RWPE1 (cell line): ENCODE data around the gene PSME2.

Experiments
- CTCF ChIA-PET: fragments of 350-600 bp; sonication (Branson Sonifier 250); formaldehyde crosslinking; extraction: SDS; loops from one replicate; lab custom pipeline; 2021; lab: Yijun Ruan, JAX
- POLR2A ChIA-PET: fragments of 400-600 bp; formaldehyde crosslinking; extraction: SDS; loops from one replicate; lab custom pipeline; 2020; ENCODE audit warnings: antibody characterized with exemption; ENCODE audit not compliant: low non-redundant PET; lab: Yijun Ruan, JAX
- DNase-seq: peaks from one replicate; pipeline ENCODE4 v3.0.0; 2012; ENCODE audit warnings: low spot score
- H3K27ac ChIP-seq: fragments of 450-650 bp; 2 replicates; pipeline ENCODE4 v1.5.1; 2017
- TF ChIP-seq, protein P1 (sequence below): fragments of 450-650 bp; conservative IDR thresholded peaks from 2 replicates; pipeline ENCODE4 v1.5.1; 2017; ENCODE audit warnings: low read depth, mild to moderate bottlenecking

The PSME2 gene

GRCh38 chr14:24167469-24168114 is 21.2 kb upstream of the PSME2 start:
- H3K27ac ChIP-seq, result peak overlapping the region; percentile 46
- no peak for DNase-seq
- ChIA-PET CTCF (interaction anchor here (0.6 kb wide), 2 partner anchors 11 to 1087 kb away, joined by 3 to 5 read pairs; no protein-coding TSS in a partner anchor), POLR2A (no interaction called here)
- TF ChIP-seq, protein P1, sequence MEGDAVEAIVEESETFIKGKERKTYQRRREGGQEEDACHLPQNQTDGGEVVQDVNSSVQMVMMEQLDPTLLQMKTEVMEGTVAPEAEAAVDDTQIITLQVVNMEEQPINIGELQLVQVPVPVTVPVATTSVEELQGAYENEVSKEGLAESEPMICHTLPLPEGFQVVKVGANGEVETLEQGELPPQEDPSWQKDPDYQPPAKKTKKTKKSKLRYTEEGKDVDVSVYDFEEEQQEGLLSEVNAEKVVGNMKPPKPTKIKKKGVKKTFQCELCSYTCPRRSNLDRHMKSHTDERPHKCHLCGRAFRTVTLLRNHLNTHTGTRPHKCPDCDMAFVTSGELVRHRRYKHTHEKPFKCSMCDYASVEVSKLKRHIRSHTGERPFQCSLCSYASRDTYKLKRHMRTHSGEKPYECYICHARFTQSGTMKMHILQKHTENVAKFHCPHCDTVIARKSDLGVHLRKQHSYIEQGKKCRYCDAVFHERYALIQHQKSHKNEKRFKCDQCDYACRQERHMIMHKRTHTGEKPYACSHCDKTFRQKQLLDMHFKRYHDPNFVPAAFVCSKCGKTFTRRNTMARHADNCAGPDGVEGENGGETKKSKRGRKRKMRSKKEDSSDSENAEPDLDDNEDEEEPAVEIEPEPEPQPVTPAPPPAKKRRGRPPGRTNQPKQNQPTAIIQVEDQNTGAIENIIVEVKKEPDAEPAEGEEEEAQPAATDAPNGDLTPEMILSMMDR, result no peak

DNA sequence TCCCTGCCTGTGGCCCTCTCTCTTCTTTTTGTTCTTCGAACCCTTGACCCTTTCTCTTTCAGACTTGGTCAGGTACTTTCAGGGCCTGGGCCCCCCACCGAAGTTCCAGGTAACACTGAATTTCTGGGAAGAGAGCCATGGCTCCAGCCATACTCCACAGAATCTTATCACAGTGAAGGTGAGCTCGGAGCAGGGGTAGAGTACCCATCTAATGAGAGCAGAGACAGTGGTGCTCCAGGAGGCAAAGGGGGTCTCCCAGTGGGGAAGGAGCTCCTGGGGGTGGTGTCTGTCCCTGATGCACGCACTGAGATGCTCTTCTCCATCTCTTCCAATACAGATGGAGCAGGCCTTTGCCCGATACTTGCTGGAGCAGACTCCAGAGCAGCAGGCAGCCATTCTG is 19.4 kb upstream of the PSME2 start:
- H3K27ac ChIP-seq, result peak overlapping the region; percentile 22
- ChIA-PET CTCF (interaction anchor here (0.5 kb wide), 1 partner anchor 22 kb away, joined by 3 read pairs; no protein-coding TSS in a partner anchor), POLR2A (no interaction called here)
- no peak for DNase-seq
- TF ChIP-seq, protein P1, result no peak

GRCh38 chr14:24164518-24164991 is 18.1 kb upstream of the PSME2 start:
- ChIA-PET CTCF (no interaction called here), POLR2A (no interaction called here)
- DNase-seq, result no peak
- H3K27ac ChIP-seq, result peak overlapping the region; percentile 22
- TF ChIP-seq, protein P1, result no peak

DNA sequence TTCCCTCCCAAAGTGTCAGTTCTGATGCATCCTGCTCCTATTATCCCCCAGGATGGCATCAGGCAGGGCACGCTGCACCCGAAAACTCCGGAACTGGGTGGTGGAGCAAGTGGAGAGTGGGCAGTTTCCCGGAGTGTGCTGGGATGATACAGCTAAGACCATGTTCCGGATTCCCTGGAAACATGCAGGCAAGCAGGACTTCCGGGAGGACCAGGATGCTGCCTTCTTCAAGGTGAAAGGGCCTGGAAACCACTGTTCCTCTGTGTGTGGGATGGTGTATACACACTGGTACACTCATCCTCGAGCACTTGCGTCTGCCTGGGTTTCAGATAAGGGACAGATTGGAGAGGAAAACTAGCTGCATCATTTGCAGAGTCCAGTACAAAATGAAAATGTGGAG is 15.7 kb upstream of the PSME2 start:
- peak overlapping the region; percentile 90 for H3K27ac ChIP-seq
- no peak for DNase-seq
- POLR2A ChIA-PET, result interaction anchor here (0.6 to 1.3 kb wide), 2 partner anchors 22 to 48 kb away, joined by 4 read pairs; partner anchors contain the start of gene DCAF11
- TF ChIP-seq, protein P1, result no peak
- CTCF ChIA-PET, result interaction anchor here (1.3 to 1.9 kb wide), 3 partner anchors 12 to 104 kb away, joined by 4 to 8 read pairs (median 7); partner anchors contain the start of gene PSME1

- POLR2A ChIA-PET, result interaction anchor here (0.5 to 1.3 kb wide), 5 partner anchors 11 to 917 kb away, joined by 3 to 4 read pairs (median 4); partner anchors contain the start of genes DCAF11 and PSME2
- H3K27ac ChIP-seq, result peak within 1 kb of the TSS; percentile 90
- CTCF ChIA-PET, result interaction anchor here (0.7 to 2.0 kb wide), 14 partner anchors 9 to 103 kb away, joined by 3 to 10 read pairs (median 4); partner anchors contain the start of genes PSME1, PSME2 and RNF31
- TF ChIP-seq, protein P1, result peak; percentile 95
- DNase-seq, result peak; percentile 94
Observed at GRCh38 chr14:24160850-24161804, 14.7 kb upstream of the PSME2 start, which contains the start of gene IRF9. Gene IRF9 (plus strand): TSS chr14:24161265. CDS start chr14:24162145, 880 bp downstream.
